Liver (tissue), 3 donors: ENCODE results near the gene GABRG2.

ENCODE experiments used
- FOXA1 ChIP-seq: IDR thresholded peaks from 2 replicates; pipeline ENCODE4 v1.6.1; 2016; ENCODE audit warnings: antibody characterized with exemption
- TAF1 ChIP-seq: conservative IDR thresholded peaks from 2 replicates; pipeline ENCODE4 v1.6.1; 2016; ENCODE audit warnings: antibody characterized with exemption, mild to moderate bottlenecking
- YY1 ChIP-seq: IDR thresholded peaks from 2 replicates; pipeline ENCODE4 v1.6.1; 2016; ENCODE audit warnings: antibody characterized with exemption, mild to moderate bottlenecking
- TF ChIP-seq, protein P1 (sequence below): fragments of 150-350 bp; IDR thresholded peaks from 2 replicates; pipeline ENCODE4 v1.5.1; 2017; ENCODE audit warnings: improper control_type of control experiment, low read depth, low read length; ENCODE audit not compliant: missing input control
- donor health status: healthy.
- donor health status: healthy.

DNA sequence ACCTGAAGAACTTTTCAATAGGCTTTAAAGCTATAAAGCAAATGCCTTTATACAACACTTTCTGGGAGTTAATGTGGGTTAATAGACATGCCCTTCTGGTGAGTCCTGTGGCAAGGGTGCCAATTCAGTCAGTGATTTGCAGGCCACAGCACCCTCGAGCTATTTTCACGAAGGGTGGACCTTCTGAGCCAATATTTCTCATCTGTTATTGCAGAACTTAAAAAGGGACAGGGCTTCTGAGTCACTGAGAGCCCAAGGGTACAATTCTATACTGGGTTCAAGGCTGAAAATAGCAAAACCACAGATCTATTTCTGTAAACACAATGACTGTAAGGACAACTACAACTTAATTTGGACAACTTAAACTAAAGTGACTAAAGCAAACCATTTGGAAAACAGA lies 92.8 kb downstream of the GABRG2 start:
- TF ChIP-seq, protein P1, sequence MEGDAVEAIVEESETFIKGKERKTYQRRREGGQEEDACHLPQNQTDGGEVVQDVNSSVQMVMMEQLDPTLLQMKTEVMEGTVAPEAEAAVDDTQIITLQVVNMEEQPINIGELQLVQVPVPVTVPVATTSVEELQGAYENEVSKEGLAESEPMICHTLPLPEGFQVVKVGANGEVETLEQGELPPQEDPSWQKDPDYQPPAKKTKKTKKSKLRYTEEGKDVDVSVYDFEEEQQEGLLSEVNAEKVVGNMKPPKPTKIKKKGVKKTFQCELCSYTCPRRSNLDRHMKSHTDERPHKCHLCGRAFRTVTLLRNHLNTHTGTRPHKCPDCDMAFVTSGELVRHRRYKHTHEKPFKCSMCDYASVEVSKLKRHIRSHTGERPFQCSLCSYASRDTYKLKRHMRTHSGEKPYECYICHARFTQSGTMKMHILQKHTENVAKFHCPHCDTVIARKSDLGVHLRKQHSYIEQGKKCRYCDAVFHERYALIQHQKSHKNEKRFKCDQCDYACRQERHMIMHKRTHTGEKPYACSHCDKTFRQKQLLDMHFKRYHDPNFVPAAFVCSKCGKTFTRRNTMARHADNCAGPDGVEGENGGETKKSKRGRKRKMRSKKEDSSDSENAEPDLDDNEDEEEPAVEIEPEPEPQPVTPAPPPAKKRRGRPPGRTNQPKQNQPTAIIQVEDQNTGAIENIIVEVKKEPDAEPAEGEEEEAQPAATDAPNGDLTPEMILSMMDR = no peak
- no peak for TF ChIP-seq FOXA1
- no peak for TF ChIP-seq YY1
- no peak for TF ChIP-seq TAF1
